Mononuclear cell (primary cell): ENCODE data around the gene DPYSL3. TPM values are rescaled to one million over a fixed set of nuclear protein-coding genes. Genes with fewer than 3 reads are reported as not detected.

ENCODE experiments used
- H3K27me3 ChIP-seq: 2 replicates; pipeline ENCODE4 v1.6.0; 2011; ENCODE audit warnings: low read length, control low read depth; ENCODE audit not compliant: insufficient read depth
- H3K4me1 ChIP-seq: 2 replicates; pipeline ENCODE4 v1.5.1; 2011; ENCODE audit warnings: mild to moderate bottlenecking, low read length, control low read depth; ENCODE audit not compliant: insufficient read depth
- H3K4me3 ChIP-seq: 2 replicates; pipeline ENCODE4 v1.5.1; 2011; ENCODE audit warnings: mild to moderate bottlenecking, low read length, moderate library complexity
- H3K9me3 ChIP-seq: 2 replicates; pipeline ENCODE4 v1.5.1; 2011; ENCODE audit warnings: low read depth, mild to moderate bottlenecking, control low read depth, low read length
- total RNA-seq: library from RNA; depleted of rRNA; stranded (reverse); fragments of >200 nt; gene quantifications from one replicate; pipeline ENCODE4 v1.2.3, GENCODE V29; 2012

DPYSL3 gene
- total RNA-seq, 1 donor, result 0.52 TPM

DNA sequence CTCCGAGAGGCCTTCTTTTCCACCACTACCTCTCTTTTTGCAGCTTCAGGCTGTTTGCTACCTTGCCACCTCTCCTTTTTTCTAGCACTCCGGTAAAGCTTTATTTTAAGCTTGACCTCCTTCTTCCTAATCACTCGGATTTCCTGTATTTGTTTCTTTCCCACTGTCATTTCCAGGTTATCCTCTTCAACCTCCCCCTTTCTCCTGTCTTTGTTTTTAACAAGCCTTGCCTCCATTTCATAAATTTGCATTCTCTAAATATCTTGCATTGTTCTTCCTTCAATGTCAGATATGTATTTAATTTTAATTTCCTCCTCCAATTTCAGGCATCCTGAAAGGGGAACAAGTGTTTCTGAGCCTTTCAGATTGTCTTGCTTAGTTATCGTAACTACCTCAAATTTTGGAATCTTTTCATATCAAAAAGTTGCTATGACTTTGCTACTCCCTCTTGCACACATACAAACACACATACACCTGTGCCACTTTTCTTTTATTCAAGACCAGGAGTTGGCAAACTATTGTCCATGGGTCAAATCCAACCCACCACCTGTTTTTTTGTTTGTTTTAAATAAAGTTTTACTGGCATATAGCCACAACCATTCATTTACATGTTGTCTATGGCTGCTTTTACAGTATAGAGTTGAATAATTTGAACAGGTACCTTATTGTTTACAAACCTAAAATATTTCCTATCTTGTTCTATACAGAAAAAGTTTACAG is 22.7 kb downstream of the DPYSL3 start:
- H3K27me3 ChIP-seq, result no peaks in the 10 kb centered on the region
- H3K9me3 ChIP-seq, result no peaks in the 10 kb centered on the region
- H3K4me1 ChIP-seq, result peaks cover 13% of the 10 kb centered on the region
- H3K4me3 ChIP-seq, result no peak overlapping the region

DNA sequence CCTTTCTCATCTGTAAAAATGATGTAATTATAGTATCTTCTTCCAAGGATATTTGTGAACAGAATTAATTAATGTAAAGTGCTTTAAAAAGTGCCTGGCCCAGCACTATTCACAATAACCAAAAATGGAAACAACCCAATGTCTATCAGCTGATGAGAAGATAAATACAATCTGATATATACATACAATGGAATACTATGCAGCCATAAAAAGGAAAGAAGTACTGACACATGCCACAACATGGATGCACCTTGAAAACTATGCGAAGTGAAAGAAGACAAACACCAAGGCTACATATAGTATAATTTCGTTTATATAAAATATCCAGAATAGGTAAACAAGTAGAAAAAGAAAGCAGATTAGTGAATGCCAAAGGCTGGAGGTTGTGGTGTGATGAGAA is 24.1 kb downstream of the DPYSL3 start:
- Histone ChIP-seq H3K27me3 (no peaks in the 10 kb centered on the region), H3K9me3 (no peaks in the 10 kb centered on the region), H3K4me1 (peaks cover 23% of the 10 kb centered on the region), H3K4me3 (no peak overlapping the region)

DNA sequence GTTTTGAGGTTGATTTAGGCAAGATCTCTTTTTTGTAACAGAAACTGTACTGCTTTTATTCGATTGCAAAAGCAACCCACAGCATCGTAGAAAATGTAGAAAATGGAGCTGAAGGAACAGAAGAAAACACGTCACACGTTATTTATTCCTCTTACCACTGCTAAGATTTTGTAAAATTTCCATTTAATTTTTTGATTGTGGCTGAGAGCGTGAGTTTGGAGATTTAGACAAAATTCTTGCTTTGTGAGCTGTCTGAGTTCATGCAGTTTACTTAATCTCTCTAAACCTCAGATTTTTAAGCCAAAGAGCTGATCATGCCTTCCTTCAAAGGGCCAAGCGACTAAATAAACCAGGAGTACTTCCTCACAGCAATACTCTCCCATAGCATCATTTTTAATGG is 24.8 kb downstream of the DPYSL3 start:
- Histone ChIP-seq H3K4me3 (no peak overlapping the region), H3K27me3 (no peaks in the 10 kb centered on the region), H3K9me3 (no peaks in the 10 kb centered on the region), H3K4me1 (peaks cover 23% of the 10 kb centered on the region)

DNA sequence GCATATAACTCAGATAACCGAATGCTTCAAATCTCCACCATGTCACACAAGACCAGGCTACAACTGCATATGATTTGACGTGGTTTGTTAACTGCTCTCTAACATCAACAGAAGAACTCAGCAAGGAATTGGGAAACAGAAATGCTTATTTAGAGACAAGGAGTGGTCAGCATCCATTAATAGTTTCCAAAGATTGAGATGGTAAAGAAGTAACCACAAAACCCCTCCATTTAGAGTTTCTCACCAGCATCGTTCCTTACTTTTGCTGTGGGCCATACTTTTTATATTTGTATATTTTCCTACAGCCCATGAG is 25.2 kb downstream of the DPYSL3 start:
- Histone ChIP-seq H3K9me3 (no peaks in the 10 kb centered on the region), H3K27me3 (no peaks in the 10 kb centered on the region), H3K4me1 (peaks cover 26% of the 10 kb centered on the region), H3K4me3 (no peak overlapping the region)

DNA sequence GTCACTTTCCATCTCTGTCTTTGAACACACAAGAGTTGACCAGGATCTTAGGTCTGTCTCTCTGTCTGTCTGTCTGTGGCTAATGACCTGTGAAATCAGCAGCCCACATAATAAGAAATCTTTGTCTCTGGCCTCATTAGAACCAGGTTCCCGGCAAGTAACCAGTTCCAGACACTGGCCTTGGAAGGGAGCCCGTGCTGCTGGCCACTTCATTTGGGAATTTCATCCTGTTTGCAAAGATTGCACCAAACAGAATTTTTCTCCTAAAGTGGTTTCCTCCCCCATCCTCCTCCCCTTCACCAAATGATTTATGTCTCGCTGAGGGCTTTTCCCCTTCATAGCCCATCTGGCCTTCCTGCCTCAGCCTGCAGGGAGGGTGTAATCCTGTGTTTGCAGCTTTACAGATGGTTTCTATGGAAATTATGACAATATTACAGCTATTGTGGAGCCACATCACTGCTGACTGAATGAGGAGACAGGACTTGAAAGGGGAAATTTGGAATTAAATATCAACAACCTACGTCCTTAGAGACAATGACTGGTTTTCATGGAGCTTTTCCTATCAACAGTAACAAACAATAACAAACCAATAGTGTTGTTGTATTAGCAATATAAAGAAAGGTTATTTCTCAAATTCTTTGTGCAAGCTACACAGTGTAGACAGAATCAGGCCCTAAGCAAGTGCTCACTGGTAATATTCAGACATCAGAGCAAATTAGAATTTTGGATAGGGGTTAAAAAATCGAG is 25.7 kb downstream of the DPYSL3 start:
- peaks cover 32% of the 10 kb centered on the region for H3K4me1 ChIP-seq
- no peak overlapping the region for H3K4me3 ChIP-seq
- H3K9me3 ChIP-seq, result no peaks in the 10 kb centered on the region
- H3K27me3 ChIP-seq, result no peaks in the 10 kb centered on the region

DNA sequence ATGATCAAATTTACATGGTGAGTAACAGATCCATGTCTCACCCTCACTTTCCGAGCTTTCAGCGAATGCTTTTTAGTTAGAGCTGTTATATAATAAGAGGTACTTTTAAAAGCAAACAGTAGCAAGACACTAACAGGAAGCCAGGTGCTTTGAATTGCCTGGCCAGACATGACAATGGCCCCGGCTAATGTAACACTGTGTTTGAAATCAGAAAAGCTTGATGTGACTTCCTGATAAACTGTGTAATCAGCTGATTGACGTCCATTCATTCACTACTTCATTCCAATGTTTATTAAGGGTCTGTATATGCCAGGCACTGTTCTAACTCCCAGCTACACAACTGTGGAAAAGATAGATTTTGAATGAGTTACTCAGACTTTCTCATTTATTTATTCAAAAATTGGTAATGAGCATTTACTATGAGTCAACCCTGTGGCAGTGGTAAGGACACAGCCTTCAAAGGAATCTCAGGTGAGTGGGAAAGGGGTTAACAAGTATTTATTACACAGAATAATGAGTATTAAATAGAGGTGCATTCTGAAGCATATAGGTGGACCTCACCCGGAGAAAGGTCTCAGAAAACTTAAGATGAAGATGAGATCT is 26.6 kb downstream of the DPYSL3 start:
- Histone ChIP-seq H3K4me1 (peaks cover 33% of the 10 kb centered on the region), H3K4me3 (no peak overlapping the region), H3K27me3 (no peaks in the 10 kb centered on the region), H3K9me3 (no peaks in the 10 kb centered on the region)

DNA sequence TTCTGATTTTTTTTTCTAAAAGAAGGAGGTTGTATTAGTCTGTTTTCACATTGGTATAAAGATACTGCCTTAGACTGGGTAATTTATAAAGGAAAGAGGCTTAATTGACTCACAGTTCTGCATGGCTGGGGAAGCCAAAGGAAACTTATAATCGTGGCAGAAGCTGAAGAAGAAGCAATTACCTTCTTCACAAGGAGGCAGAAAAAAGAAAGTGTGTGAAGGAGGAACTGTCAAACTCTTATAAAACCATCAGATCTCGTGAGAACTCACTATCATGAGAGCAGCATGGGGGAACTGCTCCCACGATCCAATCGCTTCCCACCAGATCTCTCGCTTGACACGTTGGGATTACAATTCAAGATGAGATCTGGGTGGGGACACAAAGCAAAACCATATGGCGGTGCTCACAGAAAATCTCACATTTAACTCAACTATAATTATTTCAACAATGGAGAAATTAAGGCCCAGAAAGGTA is 27.1 kb downstream of the DPYSL3 start:
- Histone ChIP-seq H3K4me3 (no peak overlapping the region), H3K27me3 (no peaks in the 10 kb centered on the region), H3K4me1 (peaks cover 33% of the 10 kb centered on the region)

DNA sequence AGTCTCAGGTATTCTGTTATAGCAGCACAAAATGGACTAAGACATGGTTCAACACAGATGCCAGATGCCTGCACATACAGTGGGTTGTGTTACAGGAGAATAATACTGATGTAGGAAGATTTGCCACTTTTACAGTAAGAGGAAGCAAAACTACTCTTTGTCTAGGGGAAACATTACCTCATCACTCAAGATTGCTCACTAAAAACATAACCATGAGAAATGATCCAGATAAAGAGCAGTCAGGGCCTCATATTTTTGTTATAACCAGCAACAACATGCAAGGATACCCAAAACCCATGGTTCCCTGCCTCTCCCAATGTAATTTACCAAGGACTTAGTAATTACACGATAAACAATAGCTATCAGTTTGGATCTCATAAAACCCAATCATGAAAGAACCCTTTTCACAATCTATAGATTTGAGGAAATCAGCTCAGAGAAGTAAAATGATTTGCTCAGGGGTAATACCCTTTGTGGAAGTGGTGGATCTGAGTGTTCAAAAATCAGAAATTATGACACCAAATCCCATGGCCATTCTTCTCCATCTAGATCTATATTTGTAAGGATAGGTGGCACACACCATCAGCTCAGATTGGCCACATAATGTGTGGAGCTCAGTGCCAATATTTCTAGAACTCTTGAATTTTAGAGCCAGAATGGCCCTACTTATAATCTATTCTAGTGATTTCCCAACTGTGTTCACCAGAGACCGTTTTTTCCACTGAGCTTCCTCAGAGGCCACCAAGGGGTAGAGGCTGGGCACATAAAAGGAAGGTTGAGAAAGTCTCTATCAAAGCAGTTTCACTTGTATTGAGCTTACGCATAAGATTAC is 27.8 kb downstream of the DPYSL3 start:
- Histone ChIP-seq H3K9me3 (no peaks in the 10 kb centered on the region), H3K4me1 (peaks cover 33% of the 10 kb centered on the region), H3K4me3 (no peak overlapping the region), H3K27me3 (no peaks in the 10 kb centered on the region)

More for the DNA sequence above, 27.1 kb downstream of the DPYSL3 start:
- no peaks in the 10 kb centered on the region for H3K9me3 ChIP-seq

DNA sequence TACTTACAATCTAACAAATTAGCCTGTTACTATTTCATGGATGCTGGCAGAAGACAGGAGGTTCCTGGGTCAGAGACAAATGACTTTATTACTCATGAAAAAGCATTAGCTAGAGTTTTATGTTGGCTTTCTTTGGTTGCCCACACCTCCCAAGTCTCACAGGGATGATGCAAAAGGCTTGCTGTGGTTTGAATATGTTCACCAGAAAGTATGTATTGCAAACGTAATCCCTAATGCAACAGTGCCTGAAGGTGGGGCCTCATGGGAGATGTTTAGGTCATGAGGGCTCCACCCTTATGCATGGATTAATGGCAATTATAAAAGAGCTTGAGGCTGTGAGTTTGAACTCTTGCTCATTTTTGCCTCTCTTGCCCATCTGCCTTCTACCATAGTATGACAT is 28.5 kb downstream of the DPYSL3 start:
- Histone ChIP-seq H3K4me1 (peaks cover 33% of the 10 kb centered on the region), H3K9me3 (no peaks in the 10 kb centered on the region), H3K27me3 (no peaks in the 10 kb centered on the region), H3K4me3 (no peak overlapping the region)

DNA sequence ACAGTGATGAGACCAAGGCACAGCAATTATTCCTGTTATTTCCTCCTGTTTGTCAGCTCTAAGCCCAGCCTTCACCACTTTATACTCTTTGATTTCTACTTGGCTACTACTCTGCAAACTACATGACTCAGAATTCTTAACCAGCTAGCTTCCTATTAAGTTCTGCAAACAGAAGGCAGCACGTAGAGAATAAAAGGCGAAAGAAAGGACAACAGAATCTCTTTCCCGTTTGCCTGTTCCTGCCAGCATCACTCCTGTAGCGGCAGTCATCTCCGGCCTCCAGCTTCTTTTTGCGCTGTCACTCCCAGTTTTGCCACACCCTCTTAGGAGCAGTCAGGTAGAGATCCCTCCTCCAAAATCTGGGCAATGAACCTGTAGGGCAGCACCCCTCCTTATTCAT is 29.9 kb downstream of the DPYSL3 start:
- H3K27me3 ChIP-seq, result no peaks in the 10 kb centered on the region
- H3K4me1 ChIP-seq, result peaks cover 33% of the 10 kb centered on the region
- no peak overlapping the region for H3K4me3 ChIP-seq
- no peaks in the 10 kb centered on the region for H3K9me3 ChIP-seq

DNA sequence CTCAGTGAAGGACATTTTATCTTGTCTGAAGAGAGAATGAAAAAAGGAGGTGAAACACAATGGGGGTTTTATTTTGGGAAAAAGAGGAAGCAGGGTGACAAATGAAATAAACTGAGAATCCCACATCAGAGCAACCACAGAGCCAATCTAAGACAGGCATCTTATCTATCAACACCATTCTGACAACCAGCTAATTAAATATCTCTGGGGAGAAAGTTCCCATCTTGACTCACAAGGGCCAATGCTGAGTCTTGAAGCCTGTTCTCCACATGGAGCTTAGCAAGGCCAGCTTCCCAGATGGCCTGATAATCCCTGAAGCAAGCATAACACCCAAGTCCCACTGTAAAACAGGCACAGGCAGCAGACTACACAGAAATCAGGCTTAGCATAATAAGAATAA is 30.4 kb downstream of the DPYSL3 start:
- Histone ChIP-seq H3K27me3 (no peaks in the 10 kb centered on the region), H3K4me1 (peaks cover 33% of the 10 kb centered on the region)

DNA sequence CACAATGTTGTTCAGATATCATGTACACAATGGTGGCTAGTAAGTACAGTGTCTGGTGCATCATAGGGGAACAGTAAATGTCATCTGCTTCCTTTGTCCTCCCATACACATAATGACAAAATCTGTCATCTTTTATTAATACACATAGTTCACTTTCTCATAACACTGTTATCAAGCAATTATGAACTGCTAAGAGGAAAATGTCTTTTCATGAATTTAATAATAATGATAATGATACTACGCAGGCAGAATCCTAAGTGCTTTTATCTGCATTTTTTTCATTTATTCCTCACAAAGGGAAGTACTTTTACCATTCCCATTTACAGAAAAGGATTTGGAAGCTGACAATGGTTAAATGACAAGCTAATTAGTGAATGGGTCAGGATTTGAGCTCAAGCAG is 35.7 kb downstream of the DPYSL3 start:
- no peaks in the 10 kb centered on the region for H3K9me3 ChIP-seq
- no peaks in the 10 kb centered on the region for H3K27me3 ChIP-seq
- H3K4me3 ChIP-seq, result no peak overlapping the region
- H3K4me1 ChIP-seq, result peaks cover 1% of the 10 kb centered on the region

More for the DNA sequence above, 30.4 kb downstream of the DPYSL3 start:
- H3K9me3 ChIP-seq, result no peaks in the 10 kb centered on the region
- H3K4me3 ChIP-seq, result no peak overlapping the region

DNA sequence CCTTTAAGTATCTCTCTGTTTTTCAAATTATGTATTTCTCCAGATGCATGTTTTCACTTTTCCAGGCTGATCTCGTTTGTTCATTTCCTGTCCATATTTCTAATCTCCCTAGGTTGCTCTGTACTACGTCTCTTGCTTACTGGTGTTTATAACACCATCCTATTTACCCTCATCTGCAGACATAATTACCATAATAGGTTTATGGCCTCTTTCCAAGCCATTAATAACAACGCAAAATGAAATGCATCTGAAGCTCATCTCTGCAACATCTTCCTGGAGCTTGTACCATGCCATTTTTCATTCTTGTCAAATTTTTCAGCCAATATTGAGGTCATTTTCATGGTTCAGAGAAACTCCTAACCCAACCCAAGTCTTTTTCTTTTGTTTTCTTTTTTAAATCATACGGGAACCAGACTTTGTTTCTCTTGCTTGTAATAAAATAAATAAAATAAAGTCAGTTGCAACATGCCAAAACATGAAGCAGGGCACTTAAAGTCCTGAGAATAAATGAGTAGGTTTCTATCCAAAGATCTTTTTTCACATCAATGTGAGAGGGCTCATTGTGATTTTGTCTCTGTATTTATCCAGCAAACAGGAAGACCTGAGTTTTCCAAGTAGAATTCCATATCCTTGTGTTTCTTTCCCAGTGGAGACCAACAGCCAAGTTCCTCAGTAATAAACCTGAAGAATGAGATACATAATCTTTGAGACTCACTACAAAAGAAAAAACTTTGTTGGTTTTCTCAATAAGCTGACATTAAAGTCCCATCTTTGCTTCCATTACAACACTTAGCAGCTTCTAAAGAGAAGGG is 37.0 kb downstream of the DPYSL3 start:
- H3K4me1 ChIP-seq, result no peaks in the 10 kb centered on the region
- H3K9me3 ChIP-seq, result no peaks in the 10 kb centered on the region
- H3K27me3 ChIP-seq, result no peaks in the 10 kb centered on the region

DNA sequence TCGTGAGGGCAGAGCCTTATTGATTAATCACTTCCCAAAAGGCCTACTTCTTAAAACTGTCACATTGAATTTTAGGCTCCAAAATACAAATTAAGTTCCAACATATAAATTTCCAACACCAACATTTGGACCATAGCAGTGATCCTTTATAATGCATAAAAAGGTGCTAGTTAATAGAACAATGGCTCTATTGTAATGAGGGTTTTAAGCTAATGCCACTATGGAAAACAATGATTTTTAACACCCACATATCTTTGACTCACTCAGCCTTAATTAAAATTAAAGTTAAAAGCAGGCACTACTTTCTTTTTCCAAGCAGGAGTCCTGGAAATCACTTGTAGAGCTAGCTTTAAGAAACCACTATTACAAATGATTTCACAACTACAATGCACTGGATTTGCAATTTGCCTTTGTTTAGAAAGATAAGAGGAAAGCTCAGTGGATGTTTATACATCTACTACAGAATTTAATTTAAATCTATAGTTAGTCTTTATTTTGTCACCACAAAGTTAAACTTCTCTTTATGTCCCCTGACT is 41.8 kb downstream of the DPYSL3 start:
- H3K9me3 ChIP-seq, result no peaks in the 10 kb centered on the region
- no peak overlapping the region for H3K4me3 ChIP-seq
- no peaks in the 10 kb centered on the region for H3K27me3 ChIP-seq
- H3K4me1 ChIP-seq, result no peaks in the 10 kb centered on the region

More for the DNA sequence above, 37.0 kb downstream of the DPYSL3 start:
- H3K4me3 ChIP-seq, result no peak overlapping the region
